GM19023 (cell line): ENCODE results near the gene AQP10.
"Not testable (repeated sequence)": the region's sequence is repeated elsewhere in the genome, so short reads cannot be mapped to it uniquely, and the experiment has no call there.

ENCODE experiments used
- ATAC-seq: cut with Tn5 transposase; IDR thresholded peaks from one replicate; pipeline ENCODE4 v1.9.1; 2021; ENCODE audit warnings: mild to moderate bottlenecking, moderate library complexity; ENCODE audit not compliant: unreplicated experiment

AQP10 gene

GRCh38 chr1:154342836-154343472, 22.1 kb downstream of the AQP10 start:
- no peak for ATAC-seq

DNA sequence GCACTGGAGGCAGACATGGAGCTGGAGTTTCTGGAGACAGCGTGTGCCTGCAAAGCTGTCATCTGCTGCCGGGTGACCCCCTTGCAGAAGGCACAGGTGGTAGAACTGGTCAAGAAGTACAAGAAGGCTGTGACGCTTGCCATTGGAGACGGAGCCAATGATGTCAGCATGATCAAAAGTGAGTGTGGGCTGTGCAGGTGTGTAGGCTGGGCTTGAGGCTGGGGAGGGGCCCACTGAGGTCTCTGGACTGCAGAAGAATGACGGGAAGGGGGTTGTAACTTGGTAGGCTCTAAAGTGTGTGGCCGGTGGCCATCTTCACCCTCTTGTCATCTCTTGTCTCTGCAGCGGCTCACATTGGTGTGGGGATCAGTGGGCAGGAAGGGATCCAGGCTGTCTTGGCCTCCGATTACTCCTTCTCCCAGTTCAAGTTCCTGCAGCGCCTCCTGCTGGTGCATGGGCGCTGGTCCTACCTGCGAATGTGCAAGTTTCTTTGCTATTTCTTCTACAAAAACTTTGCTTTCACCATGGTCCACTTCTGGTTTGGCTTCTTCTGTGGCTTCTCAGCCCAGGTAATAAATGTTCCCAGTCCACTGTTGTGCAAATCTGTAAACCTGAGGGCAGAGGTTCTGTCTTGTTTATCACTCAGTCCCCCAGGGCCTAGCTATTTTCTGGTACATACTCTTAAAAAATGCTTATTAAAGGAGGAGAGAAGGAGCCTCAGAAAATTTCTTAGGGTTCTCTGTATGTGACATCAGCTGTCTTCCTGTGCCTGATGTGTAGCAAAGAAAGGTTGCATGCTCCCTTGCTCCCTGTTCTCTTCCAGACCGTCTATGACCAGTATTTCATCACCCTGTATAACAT, 24.3 kb downstream of the AQP10 start:
- ATAC-seq = no peak

- ATAC-seq = no peak
These were observed 25.5 kb downstream of the AQP10 start for GRCh38 chr1:154346276-154346917.

GRCh38 chr1:154347961-154348360, 27.1 kb downstream of the AQP10 start:
- no peak for ATAC-seq

- ATAC-seq = no peak
These were observed 27.7 kb downstream of the AQP10 start for GRCh38 chr1:154348429-154349076.

GRCh38 chr1:154349121-154349520, 28.2 kb downstream of the AQP10 start:
- ATAC-seq = no peak

DNA sequence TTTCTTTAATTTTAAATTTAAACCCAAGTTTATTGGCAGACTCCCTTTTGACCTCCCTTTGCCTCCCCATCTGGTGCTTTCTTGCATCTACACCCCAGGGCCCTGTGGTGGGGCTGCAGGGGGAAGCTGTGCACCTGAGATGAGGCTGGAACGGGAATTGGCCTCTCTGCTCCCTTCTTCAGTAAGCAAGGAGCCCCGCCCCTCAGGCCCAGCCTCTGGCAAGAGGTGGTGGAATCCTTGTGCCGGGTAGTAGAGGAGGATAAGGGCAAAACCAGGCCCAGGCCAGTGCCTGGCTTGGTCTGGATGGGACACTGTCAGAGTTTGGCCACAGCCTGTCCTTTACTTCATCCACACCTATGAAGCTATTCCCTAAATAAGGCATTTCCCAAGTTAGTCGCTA, 29.5 kb downstream of the AQP10 start:
- no peak for ATAC-seq

- no peak for ATAC-seq
These were observed 30.6 kb downstream of the AQP10 start for GRCh38 chr1:154351363-154352068.

GRCh38 chr1:154352245-154352580, 31.3 kb downstream of the AQP10 start:
- no peak for ATAC-seq

DNA sequence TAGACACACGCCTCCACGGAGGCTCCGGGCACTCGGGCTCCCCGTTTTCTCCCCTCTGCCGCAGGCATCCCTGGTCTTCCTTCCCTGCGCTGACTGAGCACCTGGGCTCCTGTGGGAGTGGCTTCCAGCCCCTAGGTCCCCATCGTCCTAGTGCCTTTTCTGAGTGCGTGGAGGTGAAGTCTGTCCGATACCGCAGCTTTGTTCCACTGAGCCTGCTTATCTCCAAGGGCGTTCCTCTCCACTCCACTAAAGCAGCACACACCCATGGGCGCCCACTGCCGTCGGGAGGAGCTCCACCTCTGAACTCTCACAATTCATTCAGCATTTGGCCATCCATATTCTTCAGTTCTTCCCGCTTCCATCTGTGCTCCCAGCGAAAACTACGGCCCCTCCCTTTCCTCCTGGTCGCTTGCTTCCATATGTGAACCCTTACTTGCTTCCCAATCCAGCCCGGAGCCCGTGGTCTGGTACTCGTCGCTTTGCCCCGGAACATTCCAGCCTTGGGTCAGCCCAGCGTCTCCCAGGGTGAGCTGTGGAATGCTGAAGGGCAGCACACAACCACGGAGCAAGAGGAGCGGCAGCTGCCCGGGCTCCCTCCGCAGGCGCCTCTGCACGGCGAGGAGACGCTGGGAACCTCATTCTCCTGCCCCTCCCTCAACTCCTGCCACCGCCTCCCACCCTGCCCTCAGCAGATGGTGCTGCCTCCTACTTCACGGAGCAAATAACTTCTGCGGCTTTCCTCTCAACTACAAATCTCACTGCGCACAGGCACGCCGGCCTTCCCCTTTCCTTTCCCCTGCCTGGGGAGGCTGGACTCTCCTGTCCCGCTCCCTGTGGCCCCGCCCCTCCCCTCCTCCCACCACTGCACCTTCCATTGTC, 31.9 kb downstream of the AQP10 start:
- ATAC-seq = no peak

DNA sequence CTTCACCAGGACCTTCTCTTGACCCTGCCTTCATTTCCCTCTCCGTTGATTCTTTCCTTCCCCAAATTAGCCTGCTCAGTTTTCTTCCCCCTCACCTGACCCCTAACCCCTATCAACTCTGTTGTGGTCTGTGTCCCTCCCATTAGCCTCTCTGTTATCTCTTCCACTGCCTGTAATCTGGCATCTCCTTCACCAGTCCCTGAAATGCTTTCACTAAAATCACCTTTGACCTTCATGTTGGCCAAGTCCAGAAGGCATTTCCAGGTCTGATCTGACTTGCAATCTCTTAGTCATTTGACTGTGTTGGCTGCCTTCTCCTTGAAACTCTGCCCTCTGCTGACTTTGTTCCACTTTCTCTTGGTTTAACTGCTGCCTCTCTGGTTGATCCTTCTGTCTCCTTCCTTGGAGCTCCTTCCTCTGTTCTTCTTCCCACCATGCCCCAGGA, 32.6 kb downstream of the AQP10 start:
- no peak for ATAC-seq

- ATAC-seq = no peak
These were observed 33.1 kb downstream of the AQP10 start for GRCh38 chr1:154353966-154354365.

DNA sequence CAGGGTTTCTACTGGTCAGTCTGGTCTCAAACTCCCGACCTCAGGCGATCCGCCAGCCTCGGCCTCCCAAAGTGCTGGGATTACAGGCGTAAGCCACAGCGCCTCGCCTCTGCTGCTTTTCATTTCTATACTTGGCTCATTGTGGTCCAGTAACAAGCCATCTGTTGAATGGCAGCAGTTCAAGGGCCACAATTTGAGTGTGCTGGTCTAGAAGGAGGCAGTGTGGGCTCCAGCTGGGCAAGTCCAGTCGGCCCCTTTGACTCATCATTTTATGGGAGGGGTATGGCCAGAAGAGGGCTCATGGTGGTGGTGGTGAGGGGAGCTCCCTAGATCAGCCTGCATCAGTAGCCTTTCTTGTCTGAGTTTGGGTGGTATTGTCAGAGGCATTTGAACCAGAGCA, 37.6 kb downstream of the AQP10 start:
- no peak for ATAC-seq

DNA sequence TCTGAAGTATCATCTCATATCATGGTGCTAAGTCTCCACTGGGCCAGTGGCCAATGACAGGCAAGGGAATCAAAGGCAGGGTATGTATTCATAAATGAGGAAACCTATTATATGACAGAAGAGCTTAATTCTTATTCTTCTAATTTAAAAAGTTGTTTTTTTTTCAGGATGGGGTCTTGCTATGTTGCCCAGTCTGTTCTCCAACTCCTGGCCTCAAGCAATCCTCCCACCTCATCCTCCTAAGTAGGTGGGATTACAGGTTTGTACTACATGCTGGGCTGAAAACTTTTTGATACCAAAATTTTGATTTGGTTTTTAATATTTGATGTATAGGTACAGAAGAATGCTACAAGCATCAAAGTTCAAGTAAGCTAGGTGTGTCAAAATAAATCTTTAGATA, 39.4 kb downstream of the AQP10 start:
- ATAC-seq = no peak

DNA sequence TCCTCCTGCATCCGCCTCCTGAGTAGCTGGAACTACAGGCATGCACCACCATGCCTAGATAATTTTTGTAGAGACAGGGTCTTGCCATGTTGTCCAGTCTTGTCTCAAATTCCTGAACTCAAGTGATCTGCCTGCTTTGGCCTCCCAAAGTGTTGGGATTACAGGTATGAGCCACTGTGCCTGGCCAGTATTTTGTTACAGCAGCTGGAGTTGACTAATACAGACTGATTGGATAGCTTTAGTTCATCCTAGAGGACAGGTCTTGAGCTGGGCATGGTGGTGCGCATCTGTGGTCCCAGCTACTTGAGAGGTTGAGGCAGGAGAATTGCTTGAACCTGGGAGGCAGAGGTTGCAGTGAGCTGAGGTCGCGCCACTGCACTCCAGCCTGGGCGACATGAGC, 40.0 kb downstream of the AQP10 start:
- not testable (repeated sequence) for ATAC-seq

GRCh38 chr1:154361357-154361756, 40.5 kb downstream of the AQP10 start:
- no peak for ATAC-seq

DNA sequence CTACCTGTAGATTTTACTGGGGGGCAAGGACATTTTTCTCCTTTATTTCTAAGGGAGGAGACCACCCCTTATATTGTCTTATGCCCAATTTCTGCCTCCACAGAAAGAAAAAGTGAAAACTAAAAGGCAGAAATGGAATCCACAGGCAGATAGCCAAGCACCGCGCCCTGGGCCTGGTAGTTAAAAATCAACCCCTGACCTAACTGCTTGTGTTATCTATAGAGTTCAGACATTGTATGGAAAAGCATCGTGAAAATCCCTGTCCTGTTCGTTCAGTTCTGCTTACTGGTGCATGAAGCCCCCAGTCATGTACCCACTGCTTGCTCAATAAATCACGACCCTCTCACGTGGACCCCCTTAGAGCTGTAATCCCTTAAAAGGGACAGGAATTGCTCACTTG, 50.5 kb downstream of the AQP10 start:
- no peak for ATAC-seq

GRCh38 chr1:154373777-154374357, 53.0 kb downstream of the AQP10 start:
- ATAC-seq = not testable (repeated sequence)
